OCI-M1 (cell line): ENCODE measurements around the gene SEMA3G.

ENCODE experiments used
- DNase-seq: peaks from one replicate; lab custom pipeline; 2025; lab: John Stamatoyannopoulos, UW

The SEMA3G gene

DNA sequence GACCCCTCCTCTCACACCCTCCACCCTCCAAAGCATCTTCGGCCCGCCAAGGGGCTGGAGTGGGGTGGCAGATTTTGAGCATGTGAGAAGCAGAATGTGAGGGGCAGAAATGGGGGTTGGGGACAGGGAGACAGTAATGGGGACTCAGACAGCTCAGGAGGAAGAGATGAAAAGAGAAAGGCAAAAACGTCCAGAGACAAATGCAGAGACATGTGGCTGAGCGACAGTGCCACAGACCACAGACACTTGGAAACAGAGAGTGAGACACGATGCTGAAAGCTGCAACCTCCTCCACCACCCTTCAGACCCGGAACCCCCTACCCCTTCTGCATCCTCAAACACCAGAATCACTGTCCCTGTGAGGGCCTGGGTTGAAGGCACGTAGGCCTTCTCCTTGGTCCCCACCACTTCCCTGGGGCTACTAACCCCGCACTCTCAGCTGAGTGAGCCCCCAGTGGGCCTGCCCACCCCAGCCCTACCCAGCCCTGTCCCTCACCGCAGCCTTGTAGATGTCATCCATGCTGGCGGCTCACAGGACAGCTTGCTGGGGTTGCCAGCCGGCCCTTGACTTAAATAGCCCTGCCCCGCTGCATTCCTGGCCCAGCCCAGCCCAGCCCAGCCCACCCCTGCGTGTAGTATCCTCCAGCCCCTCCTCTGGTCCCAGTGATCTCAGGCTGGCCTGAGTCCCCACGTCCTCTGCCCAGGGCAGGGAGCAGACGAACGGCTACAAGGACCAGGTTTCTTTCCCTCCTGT, 8.8 kb upstream of the SEMA3G start, which contains the start of gene TNNC1:
Gene TNNC1 (minus strand): TSS at position 546 of the 754 bp plus-strand sequence. CDS start 26 bp downstream, at position 520.
- DNase-seq: no peak

DNA sequence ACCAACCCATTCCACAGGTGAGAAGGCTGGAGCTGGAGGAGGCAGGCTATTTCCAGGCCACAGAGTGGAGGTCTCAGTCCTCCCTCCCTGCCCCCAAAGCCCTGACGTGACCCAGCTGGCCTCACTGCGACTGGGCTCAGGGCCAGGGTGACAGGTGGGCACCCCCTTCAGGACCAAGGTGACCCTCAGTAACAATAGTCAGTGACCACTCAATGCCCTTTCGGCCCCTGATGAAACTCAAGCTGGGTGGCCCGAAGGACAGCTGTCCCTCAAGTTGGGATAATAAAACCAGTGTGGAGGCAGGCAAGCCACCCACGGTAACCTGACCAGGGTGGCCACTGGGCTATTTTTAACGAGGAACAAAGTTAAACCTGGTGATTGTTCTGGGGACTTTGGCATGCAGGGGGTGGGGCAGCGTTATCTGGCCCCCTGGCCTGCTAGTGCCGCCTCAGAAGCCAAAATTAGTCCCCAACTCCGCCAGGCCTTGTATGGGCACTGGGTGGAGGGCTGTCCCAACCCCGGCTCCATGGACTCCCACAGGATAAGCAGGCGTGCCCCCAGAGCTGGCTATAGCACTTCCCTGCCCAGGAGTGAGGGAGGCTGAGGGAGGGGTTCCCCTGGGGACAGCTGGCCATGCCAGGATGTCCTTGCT, 7.8 kb upstream of the SEMA3G start:
- no peak for DNase-seq

GRCh38 chr3:52452126-52452525, 7.2 kb upstream of the SEMA3G start:
- DNase-seq: no peak

GRCh38 chr3:52451237-52452083, 6.6 kb upstream of the SEMA3G start:
- DNase-seq: no peak

- DNase-seq: no peak
Observed at GRCh38 chr3:52450489-52451236, 5.8 kb upstream of the SEMA3G start.

GRCh38 chr3:52447512-52448355, 2.8 kb upstream of the SEMA3G start:
- no peak for DNase-seq

DNA sequence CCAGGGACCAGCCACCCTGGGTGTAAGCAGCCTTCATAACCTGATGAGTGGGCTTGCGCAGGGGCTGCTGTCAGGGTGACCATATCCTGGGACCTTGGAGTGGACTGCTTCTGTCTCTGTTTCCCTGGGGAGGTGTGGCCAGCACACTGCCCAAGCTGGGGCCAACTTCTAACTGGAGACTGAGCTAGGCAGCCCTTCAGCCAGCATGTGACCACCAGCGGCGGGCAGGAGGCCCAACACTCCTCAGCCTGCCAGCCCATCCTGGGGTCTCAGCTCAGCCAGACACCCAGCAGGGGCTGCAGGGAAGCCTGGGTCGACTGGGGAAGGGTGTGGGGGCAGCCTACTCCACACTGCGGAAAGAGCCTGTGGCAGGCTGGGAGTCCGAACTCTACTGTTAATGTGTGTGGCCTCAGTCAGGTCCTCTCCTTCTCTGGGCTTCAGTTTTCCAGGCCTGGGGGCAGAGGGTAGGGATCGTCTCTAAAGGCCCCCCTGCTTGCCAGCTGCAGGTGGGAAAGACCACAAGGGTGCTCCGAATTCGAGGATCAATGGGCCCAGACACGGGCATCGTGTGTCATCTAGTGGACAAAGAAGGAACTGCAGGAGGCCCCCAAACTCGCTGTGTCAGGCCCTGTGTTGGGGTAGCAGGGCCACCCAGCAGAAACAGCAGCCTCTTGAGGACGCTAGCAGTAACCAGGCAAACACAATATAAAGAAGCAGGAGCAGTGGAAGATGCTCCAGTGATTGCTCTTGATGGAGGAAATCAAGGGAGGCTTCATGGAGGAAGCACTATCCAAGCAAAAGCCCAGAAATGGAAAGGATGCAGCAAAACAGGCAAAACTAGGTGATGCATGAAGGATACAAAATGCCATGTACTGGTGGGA, 2.0 kb upstream of the SEMA3G start:
- peak; percentile 80 for DNase-seq

GRCh38 chr3:52446042-52446441, 1.1 kb upstream of the SEMA3G start:
- no peak for DNase-seq

DNA sequence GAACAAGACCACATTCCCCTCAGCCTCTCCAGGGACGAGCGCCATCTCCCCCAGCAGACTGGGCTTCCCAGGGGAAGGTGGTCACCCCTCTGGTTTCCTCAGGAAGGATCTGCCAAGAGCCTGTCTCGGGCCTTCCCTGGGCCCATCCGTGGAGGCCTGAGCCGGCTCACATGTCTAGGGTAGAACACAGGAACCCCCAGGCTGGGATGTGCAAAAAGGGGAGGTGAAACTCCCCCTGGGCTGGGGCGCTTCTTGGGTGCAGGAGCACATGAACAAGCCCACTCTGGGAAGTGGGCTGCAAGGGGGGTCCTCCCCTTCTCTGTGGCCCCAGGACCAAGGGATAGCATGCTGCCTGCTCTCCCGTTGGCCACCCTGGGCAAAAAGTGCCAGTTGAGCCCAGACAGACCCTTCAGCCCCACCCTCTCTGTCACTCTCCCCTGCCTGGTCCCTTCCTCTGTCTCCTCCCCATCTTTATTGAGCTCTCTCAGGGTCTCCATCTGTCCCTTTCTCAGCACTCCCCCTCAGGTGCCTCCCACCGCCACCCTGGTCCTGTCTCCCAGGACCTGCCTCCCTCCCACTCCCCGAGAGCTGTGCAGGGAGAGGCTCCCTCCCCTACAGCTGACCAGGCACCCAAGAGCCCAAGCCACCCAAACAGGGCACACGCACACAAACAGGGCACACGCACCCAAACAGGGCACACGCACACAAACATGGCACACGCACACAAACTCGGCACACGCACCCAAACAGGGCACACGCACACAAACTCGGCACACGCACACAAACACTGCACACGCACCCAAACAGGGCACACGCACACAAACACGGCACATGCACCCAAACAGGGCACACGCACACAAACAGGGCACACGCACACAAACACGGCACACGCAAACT, 864 bp downstream of the SEMA3G start:
- DNase-seq: no peak

- DNase-seq: no peak
Observed at GRCh38 chr3:52443268-52443610, 1.7 kb downstream of the SEMA3G start.

GRCh38 chr3:52442409-52443267, 2.3 kb downstream of the SEMA3G start:
- no peak for DNase-seq

DNA sequence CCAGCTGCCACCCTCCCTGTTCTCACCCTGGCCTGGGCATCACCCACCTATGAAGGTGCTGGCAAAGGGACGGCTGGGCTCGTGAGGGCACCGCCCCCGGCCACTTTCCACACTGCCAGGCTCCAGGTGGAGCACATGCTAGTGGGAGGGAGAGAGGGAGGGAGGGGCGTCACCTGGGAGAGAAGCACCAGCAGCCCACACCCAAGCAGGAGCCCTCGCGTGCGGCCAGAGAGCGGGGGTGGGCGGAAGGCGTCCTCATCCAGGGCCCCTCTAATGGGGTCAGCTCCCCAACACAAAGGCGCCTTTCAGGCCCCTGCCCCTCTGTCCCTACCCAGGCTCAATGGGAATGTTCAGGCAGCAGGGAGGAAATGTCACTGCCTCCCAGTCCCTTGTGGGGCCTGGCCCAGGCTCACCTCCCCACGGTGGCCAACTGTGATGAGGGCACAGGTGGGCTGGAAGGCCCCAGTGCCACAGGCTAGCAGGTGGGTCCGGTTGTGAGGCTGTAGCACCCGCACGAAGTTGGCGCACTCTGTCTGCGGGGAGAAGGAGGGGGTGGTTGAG, 3.1 kb downstream of the SEMA3G start:
- no peak for DNase-seq

GRCh38 chr3:52441091-52441771, 3.7 kb downstream of the SEMA3G start:
- no peak for DNase-seq

DNA sequence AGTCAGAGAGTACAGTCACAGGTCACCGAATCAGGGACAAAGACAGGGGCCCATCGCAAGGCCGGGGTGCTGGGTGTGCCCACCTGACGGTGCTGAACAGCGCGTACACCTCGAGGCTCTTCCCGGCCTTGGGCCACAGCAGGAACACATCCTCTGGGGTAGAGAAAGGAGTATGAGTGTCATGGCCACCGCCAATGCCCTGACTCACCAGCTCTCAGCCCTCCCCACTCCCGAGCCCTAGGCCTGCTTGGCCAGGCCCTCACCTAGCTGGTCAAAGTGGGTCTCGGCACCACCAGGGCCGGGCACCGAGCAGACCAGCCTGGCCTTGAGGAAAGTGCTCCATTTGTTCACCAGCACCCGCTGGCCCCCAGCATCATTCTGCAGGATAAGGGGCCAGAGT, 4.2 kb downstream of the SEMA3G start:
- no peak for DNase-seq

DNA sequence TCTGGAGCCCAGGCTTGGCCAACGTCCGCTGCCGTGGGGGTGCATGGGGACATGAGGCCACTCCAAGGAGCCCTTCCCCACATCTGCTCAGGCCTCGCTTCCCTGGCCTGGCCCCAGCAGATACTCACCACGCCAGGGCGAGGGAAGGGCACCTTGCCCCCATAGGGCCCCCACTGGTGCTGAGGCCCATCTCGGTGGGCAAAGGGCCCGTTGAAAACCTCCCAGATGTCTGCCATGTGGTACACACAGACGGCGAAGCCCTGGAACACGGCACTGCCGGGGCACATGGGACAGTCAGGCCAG, 4.7 kb downstream of the SEMA3G start:
- no peak for DNase-seq

- no peak for DNase-seq
Observed at GRCh38 chr3:52439426-52440248, 5.3 kb downstream of the SEMA3G start.
